ENCODE results near the gene DDX18.

DNA sequence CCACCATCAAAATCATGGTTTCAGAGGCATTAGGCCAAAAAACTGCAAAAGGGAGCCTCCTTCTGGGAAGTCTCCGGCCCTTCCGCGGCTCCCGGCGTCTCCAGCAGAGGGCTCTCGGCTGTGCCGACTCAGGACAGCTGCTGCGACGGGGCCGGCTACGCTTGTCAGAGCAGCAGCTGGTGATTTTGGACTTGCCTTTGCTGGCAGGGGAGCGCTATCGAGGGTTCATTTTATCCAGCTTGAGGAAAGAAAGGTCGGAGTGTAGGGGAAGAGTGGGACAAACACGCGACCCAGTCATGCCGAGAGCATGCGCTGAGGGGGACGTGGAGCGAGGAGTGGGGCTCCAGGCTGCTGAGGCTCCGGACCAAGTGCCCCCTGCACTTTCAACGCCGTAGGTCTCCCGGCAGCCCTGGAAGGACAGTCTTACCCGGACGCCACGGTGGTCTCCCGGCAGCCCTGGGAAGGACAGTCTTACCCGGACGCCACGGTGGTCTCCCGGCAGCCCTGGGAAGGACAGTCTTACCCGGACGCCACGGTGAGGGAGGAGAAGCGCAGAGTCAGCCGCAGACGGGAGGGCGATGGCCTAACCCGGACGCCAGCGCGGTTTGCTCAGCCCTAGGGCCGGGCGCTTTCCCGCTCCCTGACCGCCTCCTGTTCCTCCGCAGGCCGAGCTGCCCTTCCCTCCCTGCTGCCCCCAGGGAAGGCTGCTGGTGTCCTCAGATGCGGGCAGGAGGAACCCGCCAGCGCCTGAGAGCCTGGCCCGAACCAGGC, 21.7 kb downstream of the DDX18 start:
- TF ChIP-seq, protein P1, sequence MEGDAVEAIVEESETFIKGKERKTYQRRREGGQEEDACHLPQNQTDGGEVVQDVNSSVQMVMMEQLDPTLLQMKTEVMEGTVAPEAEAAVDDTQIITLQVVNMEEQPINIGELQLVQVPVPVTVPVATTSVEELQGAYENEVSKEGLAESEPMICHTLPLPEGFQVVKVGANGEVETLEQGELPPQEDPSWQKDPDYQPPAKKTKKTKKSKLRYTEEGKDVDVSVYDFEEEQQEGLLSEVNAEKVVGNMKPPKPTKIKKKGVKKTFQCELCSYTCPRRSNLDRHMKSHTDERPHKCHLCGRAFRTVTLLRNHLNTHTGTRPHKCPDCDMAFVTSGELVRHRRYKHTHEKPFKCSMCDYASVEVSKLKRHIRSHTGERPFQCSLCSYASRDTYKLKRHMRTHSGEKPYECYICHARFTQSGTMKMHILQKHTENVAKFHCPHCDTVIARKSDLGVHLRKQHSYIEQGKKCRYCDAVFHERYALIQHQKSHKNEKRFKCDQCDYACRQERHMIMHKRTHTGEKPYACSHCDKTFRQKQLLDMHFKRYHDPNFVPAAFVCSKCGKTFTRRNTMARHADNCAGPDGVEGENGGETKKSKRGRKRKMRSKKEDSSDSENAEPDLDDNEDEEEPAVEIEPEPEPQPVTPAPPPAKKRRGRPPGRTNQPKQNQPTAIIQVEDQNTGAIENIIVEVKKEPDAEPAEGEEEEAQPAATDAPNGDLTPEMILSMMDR (IDR thresholded peaks at IDR 0.05 in 2 of 3, conservative IDR thresholded peaks at IDR 0.05 in 1 of 3; ENCODE audit: control insufficient read depth in 2 of 3, extremely low read depth in 1 of 3, insufficient read depth in 1 of 3, low read depth in 3 of 3, low read length in 3 of 3) = peak; percentile 50 to 64 (median 55)
- TF ChIP-seq EZH2 (IDR thresholded peaks at IDR 0.05; ENCODE audit: borderline replicate concordance, control insufficient read depth, low read depth, low read length) (no peak), RCOR1 (conservative IDR thresholded peaks at IDR 0.05; ENCODE audit: low read depth, low read length) (no peak), EP300 (IDR thresholded peaks at IDR 0.05; ENCODE audit: borderline replicate concordance in 1 of 2, control insufficient read depth in 1 of 2, low read depth in 2 of 2, low read length in 2 of 2) (no peak), CHD2 (IDR thresholded peaks at IDR 0.05; ENCODE audit: borderline replicate concordance, low read depth, low read length) (no peak), POLR2A (IDR thresholded peaks at IDR 0.05; ENCODE audit: low read depth, low read length) (peak; percentile 37), SIX5 (IDR thresholded peaks at IDR 0.05; ENCODE audit: low read depth, low read length, severe bottlenecking) (no peak)
- TF ChIP-seq, protein P2, sequence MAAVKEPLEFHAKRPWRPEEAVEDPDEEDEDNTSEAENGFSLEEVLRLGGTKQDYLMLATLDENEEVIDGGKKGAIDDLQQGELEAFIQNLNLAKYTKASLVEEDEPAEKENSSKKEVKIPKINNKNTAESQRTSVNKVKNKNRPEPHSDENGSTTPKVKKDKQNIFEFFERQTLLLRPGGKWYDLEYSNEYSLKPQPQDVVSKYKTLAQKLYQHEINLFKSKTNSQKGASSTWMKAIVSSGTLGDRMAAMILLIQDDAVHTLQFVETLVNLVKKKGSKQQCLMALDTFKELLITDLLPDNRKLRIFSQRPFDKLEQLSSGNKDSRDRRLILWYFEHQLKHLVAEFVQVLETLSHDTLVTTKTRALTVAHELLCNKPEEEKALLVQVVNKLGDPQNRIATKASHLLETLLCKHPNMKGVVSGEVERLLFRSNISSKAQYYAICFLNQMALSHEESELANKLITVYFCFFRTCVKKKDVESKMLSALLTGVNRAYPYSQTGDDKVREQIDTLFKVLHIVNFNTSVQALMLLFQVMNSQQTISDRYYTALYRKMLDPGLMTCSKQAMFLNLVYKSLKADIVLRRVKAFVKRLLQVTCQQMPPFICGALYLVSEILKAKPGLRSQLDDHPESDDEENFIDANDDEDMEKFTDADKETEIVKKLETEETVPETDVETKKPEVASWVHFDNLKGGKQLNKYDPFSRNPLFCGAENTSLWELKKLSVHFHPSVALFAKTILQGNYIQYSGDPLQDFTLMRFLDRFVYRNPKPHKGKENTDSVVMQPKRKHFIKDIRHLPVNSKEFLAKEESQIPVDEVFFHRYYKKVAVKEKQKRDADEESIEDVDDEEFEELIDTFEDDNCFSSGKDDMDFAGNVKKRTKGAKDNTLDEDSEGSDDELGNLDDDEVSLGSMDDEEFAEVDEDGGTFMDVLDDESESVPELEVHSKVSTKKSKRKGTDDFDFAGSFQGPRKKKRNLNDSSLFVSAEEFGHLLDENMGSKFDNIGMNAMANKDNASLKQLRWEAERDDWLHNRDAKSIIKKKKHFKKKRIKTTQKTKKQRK (IDR thresholded peaks at IDR 0.05; ENCODE audit: low read depth, low read length) = no peak
- TF ChIP-seq, protein P3, sequence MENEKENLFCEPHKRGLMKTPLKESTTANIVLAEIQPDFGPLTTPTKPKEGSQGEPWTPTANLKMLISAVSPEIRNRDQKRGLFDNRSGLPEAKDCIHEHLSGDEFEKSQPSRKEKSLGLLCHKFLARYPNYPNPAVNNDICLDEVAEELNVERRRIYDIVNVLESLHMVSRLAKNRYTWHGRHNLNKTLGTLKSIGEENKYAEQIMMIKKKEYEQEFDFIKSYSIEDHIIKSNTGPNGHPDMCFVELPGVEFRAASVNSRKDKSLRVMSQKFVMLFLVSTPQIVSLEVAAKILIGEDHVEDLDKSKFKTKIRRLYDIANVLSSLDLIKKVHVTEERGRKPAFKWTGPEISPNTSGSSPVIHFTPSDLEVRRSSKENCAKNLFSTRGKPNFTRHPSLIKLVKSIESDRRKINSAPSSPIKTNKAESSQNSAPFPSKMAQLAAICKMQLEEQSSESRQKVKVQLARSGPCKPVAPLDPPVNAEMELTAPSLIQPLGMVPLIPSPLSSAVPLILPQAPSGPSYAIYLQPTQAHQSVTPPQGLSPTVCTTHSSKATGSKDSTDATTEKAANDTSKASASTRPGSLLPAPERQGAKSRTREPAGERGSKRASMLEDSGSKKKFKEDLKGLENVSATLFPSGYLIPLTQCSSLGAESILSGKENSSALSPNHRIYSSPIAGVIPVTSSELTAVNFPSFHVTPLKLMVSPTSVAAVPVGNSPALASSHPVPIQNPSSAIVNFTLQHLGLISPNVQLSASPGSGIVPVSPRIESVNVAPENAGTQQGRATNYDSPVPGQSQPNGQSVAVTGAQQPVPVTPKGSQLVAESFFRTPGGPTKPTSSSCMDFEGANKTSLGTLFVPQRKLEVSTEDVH (IDR thresholded peaks at IDR 0.05; ENCODE audit: low read depth, partially characterized antibody) = no peak
